Activated CD4-positive, alpha-beta T cell treated with anti-CD3 and anti-CD28 coated beads for 4 hours (primary cell): ENCODE results near the gene ABCA6.
"Not testable (repeated sequence)": the region's sequence is repeated elsewhere in the genome, so short reads cannot be mapped to it uniquely, and the experiment has no call there.

ENCODE experiments used
- DNase-seq, 2 donors: peaks; one replicate each; pipeline ENCODE4 v3.0.0-alpha.2; 2020

ABCA6 gene

GRCh38 chr17:69142175-69142802, 594 bp upstream of the ABCA6 start:
- no peak for DNase-seq

- DNase-seq, result no peak
Observed at GRCh38 chr17:69134112-69134511, 7.6 kb downstream of the ABCA6 start.

GRCh38 chr17:69130627-69131296, 10.9 kb downstream of the ABCA6 start:
- DNase-seq, result no peak

- no peak for DNase-seq
Observed at GRCh38 chr17:69123626-69124025, 18.1 kb downstream of the ABCA6 start.

GRCh38 chr17:69122065-69122464, 19.6 kb downstream of the ABCA6 start:
- no peak for DNase-seq

GRCh38 chr17:69117855-69118784, 23.6 kb downstream of the ABCA6 start:
- no peak for DNase-seq

GRCh38 chr17:69111794-69112193, 29.9 kb downstream of the ABCA6 start:
- no peak for DNase-seq

GRCh38 chr17:69105907-69106730, 35.6 kb downstream of the ABCA6 start:
- DNase-seq, result no peak

- DNase-seq, result no peak
Observed at GRCh38 chr17:69103557-69104233, 38.0 kb downstream of the ABCA6 start.

- DNase-seq, result no peak
Observed at GRCh38 chr17:69098625-69099024, 43.1 kb downstream of the ABCA6 start.

GRCh38 chr17:69096541-69096940, 45.2 kb downstream of the ABCA6 start:
- no peak for DNase-seq

GRCh38 chr17:69093995-69094394, 47.7 kb downstream of the ABCA6 start:
- DNase-seq, result no peak

- DNase-seq, result no peak
Observed at GRCh38 chr17:69093279-69093789, 48.4 kb downstream of the ABCA6 start.

GRCh38 chr17:69090365-69090764, 51.3 kb downstream of the ABCA6 start:
- no peak for DNase-seq

- no peak for DNase-seq
Observed at GRCh38 chr17:69088643-69089200, 53.0 kb downstream of the ABCA6 start.

GRCh38 chr17:69086641-69087040, 55.1 kb downstream of the ABCA6 start:
- no peak for DNase-seq

- no peak for DNase-seq
Observed at GRCh38 chr17:69084911-69085310, 56.8 kb downstream of the ABCA6 start.

- no peak for DNase-seq
Observed at GRCh38 chr17:69082696-69083095, 59.0 kb downstream of the ABCA6 start.

GRCh38 chr17:69078864-69079263, 62.8 kb downstream of the ABCA6 start:
- DNase-seq, result no peak

GRCh38 chr17:69075823-69076222, 65.9 kb downstream of the ABCA6 start:
- no peak for DNase-seq

GRCh38 chr17:69073392-69073791, 68.3 kb downstream of the ABCA6 start:
- DNase-seq, result not testable (repeated sequence)
